Fibroblast of lung (primary cell): ENCODE measurements around the gene HAL. TPM values are rescaled to one million over a fixed set of nuclear protein-coding genes. Genes with fewer than 3 reads are reported as not detected.

Experiments used
- DNase-seq, 2 donors: peaks; one replicate each; pipeline versions ENCODE4 v3.0.0 to v3.0.0-alpha.2; 2010; ENCODE audit warnings: low read depth in 2 of 2
- H2AFZ ChIP-seq: 2 replicates; pipeline ENCODE4 v1.5.1; 2012; ENCODE audit warnings: low read length, control low read depth, inconsistent platforms
- H3K27ac ChIP-seq: 2 replicates; pipeline ENCODE4 v1.5.1; 2011; ENCODE audit warnings: low read length, control low read depth; ENCODE audit not compliant: insufficient read depth
- H3K27me3 ChIP-seq: 2 replicates; pipeline ENCODE4 v1.5.1; 2011; ENCODE audit warnings: mild to moderate bottlenecking, low read length; ENCODE audit not compliant: control insufficient read depth, insufficient read depth
- H3K36me3 ChIP-seq: 2 replicates; pipeline ENCODE4 v1.5.1; 2011; ENCODE audit warnings: low read length; ENCODE audit not compliant: control insufficient read depth, insufficient read depth
- H3K4me1 ChIP-seq: 2 replicates; pipeline ENCODE4 v1.5.1; 2011; ENCODE audit warnings: low read length; ENCODE audit not compliant: control insufficient read depth, insufficient read depth; ENCODE audit errors: extremely low read depth
- H3K4me2 ChIP-seq: 2 replicates; pipeline ENCODE4 v1.5.1; 2011; ENCODE audit warnings: low read length, control low read depth; ENCODE audit not compliant: insufficient read depth; ENCODE audit errors: extremely low read depth
- H3K4me3 ChIP-seq, 4 experiments: fragments of 200-600 bp in 1 of 4; sonication (generic) in 1 of 4; replicated peaks in 1 of 4; 2 replicates each; pipeline ENCODE4 v1.5.1; 2011 to 2016; ENCODE audit warnings: low read length in 4 of 4, low read depth in 3 of 4, mild to moderate bottlenecking in 3 of 4, control low read depth in 2 of 4, inconsistent platforms in 1 of 4, mixed read lengths in 1 of 4; ENCODE audit not compliant: insufficient read depth in 1 of 4; ENCODE audit errors: control extremely low read depth in 1 of 4
- H3K79me2 ChIP-seq: 2 replicates; pipeline ENCODE4 v1.5.1; 2012; ENCODE audit warnings: mild to moderate bottlenecking, low read length, inconsistent platforms; ENCODE audit not compliant: control insufficient read depth, insufficient read depth
- H3K9ac ChIP-seq: 2 replicates; pipeline ENCODE4 v1.5.1; 2011; ENCODE audit warnings: mild to moderate bottlenecking, low read length, control low read depth; ENCODE audit not compliant: insufficient read depth
- H3K9me3 ChIP-seq: 2 replicates; pipeline ENCODE4 v1.5.1; 2012; ENCODE audit warnings: low read depth, low read length; ENCODE audit not compliant: control insufficient read depth, insufficient read depth
- H4K20me1 ChIP-seq: 2 replicates; pipeline ENCODE4 v1.5.1; 2011; ENCODE audit warnings: low read length; ENCODE audit not compliant: control insufficient read depth, insufficient read depth; ENCODE audit errors: extremely low read depth
- EZH2 ChIP-seq: IDR thresholded peaks from 2 replicates; pipeline ENCODE4 v1.5.1; 2012; ENCODE audit warnings: low read length, control low read depth, mild to moderate bottlenecking; ENCODE audit errors: missing control alignments
- polyA plus RNA-seq, 2 donors: library from polyadenylated mRNA; depleted of rRNA in 1 of 2; stranded (reverse) in 1 of 2; unstranded in 1 of 2; fragments of >200 nt; gene quantifications; 2 replicates each; pipeline ENCODE4 v1.2.1, GENCODE V29; 2011 to 2012; ENCODE audit warnings: missing spikeins in 1 of 2
- total RNA-seq: library from RNA; depleted of rRNA; stranded (reverse); fragments of >200 nt; gene quantifications from 2 replicates; pipeline ENCODE4 v1.2.1, GENCODE V29; 2014
- TF ChIP-seq, protein P1 (sequence below), 2 donors: IDR thresholded peaks in 1 of 2; conservative IDR thresholded peaks in 1 of 2; 1 replicate in 1 of 2; 2 replicates in 1 of 2; pipeline ENCODE4 v1.5.1; 2011 to 2012; ENCODE audit warnings: low read length in 2 of 2, control low read depth in 1 of 2, inconsistent platforms in 1 of 2, low read depth in 1 of 2, mild to moderate bottlenecking in 1 of 2

The HAL gene
- total and polyA plus RNA-seq, 2 donors (not counting 1 experiment from before 2014, with no cell fraction given): 0.02 to 0.17 TPM

DNA sequence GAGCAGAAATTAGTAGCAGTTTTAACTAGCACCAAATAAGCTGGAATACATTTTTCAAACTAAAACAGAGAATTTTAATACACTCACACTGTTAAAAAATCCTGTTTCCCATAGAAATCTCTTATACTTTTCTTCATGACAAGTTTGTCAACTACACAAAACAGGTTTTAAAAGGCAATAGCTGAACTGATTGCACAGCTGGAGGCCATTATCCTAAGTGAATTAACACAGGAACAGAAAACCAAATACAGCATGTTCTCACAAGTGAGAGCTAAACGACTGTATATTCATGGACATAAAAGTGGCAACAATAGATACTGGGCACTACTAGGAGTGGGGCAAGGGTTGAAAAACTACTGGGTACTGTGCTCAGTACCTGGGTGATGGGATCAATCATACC lies 11.6 kb upstream of the HAL start:
- Histone ChIP-seq H3K79me2 (no peaks in the 10 kb centered on the region), H4K20me1 (no peaks in the 10 kb centered on the region), H3K27me3 (no peaks in the 10 kb centered on the region), H3K9me3 (no peaks in the 10 kb centered on the region), H3K36me3 (no peaks in the 10 kb centered on the region), H3K4me1 (no peaks in the 10 kb centered on the region), H3K9ac (no peak overlapping the region), H2AFZ (no peak overlapping the region), H3K4me2 (no peak overlapping the region), H3K27ac (no peak overlapping the region), H3K4me3 (no peak overlapping the region)
- no peak for DNase-seq
- TF ChIP-seq, protein P1, sequence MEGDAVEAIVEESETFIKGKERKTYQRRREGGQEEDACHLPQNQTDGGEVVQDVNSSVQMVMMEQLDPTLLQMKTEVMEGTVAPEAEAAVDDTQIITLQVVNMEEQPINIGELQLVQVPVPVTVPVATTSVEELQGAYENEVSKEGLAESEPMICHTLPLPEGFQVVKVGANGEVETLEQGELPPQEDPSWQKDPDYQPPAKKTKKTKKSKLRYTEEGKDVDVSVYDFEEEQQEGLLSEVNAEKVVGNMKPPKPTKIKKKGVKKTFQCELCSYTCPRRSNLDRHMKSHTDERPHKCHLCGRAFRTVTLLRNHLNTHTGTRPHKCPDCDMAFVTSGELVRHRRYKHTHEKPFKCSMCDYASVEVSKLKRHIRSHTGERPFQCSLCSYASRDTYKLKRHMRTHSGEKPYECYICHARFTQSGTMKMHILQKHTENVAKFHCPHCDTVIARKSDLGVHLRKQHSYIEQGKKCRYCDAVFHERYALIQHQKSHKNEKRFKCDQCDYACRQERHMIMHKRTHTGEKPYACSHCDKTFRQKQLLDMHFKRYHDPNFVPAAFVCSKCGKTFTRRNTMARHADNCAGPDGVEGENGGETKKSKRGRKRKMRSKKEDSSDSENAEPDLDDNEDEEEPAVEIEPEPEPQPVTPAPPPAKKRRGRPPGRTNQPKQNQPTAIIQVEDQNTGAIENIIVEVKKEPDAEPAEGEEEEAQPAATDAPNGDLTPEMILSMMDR (conservative IDR thresholded peaks at IDR 0.05 in 1 of 2, IDR thresholded peaks at IDR 0.05 in 1 of 2; ENCODE audit: low read depth in 1 of 2, low read length in 2 of 2): no peak
- TF ChIP-seq EZH2: no peak

DNA sequence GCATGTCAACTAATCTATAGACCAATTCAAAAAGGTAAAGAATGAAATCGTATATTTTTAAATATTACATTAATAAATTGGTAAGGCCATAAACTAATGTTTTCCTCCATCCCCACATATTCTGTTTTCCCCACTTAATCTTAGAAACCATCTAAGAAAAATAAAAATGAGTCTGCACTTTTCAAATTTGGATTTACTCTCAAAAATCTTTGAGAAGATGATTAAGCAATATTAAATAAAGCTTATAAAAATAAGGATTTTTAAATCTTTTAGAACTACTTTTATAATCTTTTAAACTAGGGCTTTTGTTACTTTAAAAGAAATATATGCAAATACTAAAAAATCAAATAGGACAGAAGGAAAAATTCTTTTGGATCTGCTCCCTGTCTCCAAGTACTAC lies 10.6 kb upstream of the HAL start:
- Histone ChIP-seq H3K4me1 (no peaks in the 10 kb centered on the region), H3K79me2 (no peaks in the 10 kb centered on the region), H3K27me3 (no peaks in the 10 kb centered on the region), H3K27ac (no peak overlapping the region), H3K9ac (no peak overlapping the region), H3K4me3 (no peak overlapping the region), H3K4me2 (no peak overlapping the region), H3K36me3 (no peaks in the 10 kb centered on the region), H2AFZ (no peak overlapping the region), H4K20me1 (no peaks in the 10 kb centered on the region), H3K9me3 (no peaks in the 10 kb centered on the region)
- DNase-seq: no peak
- no peak for TF ChIP-seq EZH2
- TF ChIP-seq, protein P1 (conservative IDR thresholded peaks at IDR 0.05 in 1 of 2, IDR thresholded peaks at IDR 0.05 in 1 of 2; ENCODE audit: low read depth in 1 of 2, low read length in 2 of 2): no peak

DNA sequence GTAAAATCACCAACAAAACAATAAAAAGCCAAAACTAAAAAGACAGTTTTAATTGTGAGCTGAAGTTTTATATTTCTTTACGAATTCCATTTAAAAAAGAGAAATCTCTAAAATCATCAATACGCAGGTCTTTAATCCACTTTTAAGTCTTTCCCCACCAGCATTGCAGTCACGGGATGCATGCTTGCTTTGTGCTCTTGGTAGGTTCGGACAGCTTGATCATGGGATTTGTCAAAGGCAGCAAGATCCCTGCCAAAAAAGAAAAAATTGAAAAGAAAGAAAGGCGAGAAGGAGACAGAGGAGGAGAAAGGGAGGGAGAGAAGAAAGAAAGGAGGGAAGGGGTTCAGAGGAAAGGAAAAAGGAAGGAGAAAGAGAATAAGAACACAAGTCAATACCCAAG lies 4.7 kb upstream of the HAL start:
- Histone ChIP-seq H3K27ac (no peak overlapping the region), H3K4me1 (no peaks in the 10 kb centered on the region), H3K4me3 (no peak overlapping the region), H3K4me2 (no peak overlapping the region), H3K79me2 (no peaks in the 10 kb centered on the region), H3K27me3 (no peaks in the 10 kb centered on the region), H4K20me1 (no peaks in the 10 kb centered on the region), H3K9me3 (no peaks in the 10 kb centered on the region), H3K9ac (no peak overlapping the region), H3K36me3 (no peaks in the 10 kb centered on the region), H2AFZ (no peak overlapping the region)
- no peak for DNase-seq
- no peak for TF ChIP-seq EZH2
- TF ChIP-seq, protein P1 (conservative IDR thresholded peaks at IDR 0.05 in 1 of 2, IDR thresholded peaks at IDR 0.05 in 1 of 2; ENCODE audit: low read depth in 1 of 2, low read length in 2 of 2): no peak
